Measurements from ENCODE around the gene DICER1.
"Not testable (repeated sequence)": the region's sequence is repeated elsewhere in the genome, so short reads cannot be mapped to it uniquely, and the experiment has no call there.

The DICER1 gene

DNA sequence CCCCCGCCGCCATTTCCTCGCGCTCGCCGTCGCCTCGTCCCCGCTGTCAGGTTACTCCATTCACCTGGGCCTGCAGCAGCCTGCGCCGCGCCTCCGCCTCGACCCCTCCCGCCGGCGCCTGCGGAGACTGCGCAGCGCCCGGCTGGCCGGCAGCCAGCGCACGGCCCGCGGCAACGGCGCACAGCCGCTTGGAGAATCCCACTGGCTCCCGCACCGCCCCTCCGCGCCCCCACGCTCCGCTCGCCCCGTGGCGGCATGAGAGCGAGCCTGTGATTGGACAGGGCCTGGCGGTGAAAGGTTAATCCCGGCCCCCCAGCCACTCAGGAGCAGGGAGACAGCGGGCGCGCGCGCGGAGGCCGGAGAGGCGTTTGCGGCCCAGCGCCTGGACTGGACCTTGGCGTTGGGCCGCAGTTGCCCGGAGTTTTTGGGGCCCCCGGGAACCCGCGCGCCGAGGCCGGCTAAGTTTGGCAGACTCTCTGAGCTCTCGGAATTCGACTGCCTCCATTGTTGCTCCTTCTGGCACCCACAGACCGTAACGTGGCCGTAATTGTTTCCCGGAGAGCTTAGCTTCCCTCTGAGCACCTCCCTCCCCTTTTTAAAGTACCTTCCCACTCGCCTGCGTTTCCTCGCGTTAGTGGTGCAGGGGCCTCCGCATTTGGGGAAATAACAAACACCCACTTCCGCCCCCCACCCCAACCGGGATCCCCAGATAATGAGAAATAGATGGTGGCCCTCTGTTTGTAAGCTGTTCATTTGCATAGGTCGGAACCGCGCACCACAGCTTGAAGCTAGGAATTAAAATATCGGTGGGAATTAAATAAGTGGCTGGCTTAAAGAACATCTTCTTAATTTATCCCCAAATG, at the start of gene DICER1:
Gene DICER1, minus strand, starts transcription at position 203 of the 863 bp plus-strand sequence. CDS start 24,071 bp downstream, outside the sequence.
- Histone ChIP-seq H3K4me1 (ENCODE audit: low read length) (no peaks in the 10 kb centered on the region; the same call in 1 of the 2 replicates), H3K4me2 (ENCODE audit: low read depth, low read length) (peak within 1 kb of the TSS; percentile 88), H3K9me3 (replicated peaks; ENCODE audit: insufficient read depth, low read length) (no peaks in the 10 kb centered on the region), H3K9ac (ENCODE audit: low read length) (peak within 1 kb of the TSS; percentile 86), H4K20me1 (ENCODE audit: insufficient read depth, low read length) (no peaks in the 10 kb centered on the region), H3K27me3 (replicated peaks; ENCODE audit: insufficient read depth, low read length) (no peaks in the 10 kb centered on the region), H3K27ac (ENCODE audit: low read length) (peak within 1 kb of the TSS; percentile 65; the same call in 1 of the 2 replicates), H3K36me3 (replicated peaks; ENCODE audit: insufficient read depth, low read length) (no peaks in the 10 kb centered on the region), H3F3A (ENCODE audit: insufficient read depth, low read length) (no peaks in the 10 kb centered on the region), H3K9me2 (replicated peaks; ENCODE audit: insufficient read depth, low read length) (no peaks in the 10 kb centered on the region), H2AFZ (ENCODE audit: low read length) (peak within 1 kb of the TSS; percentile 83), H3K79me2 (ENCODE audit: low read length) (peaks cover 42% of the 10 kb centered on the region), H3K4me3 (ENCODE audit: low read length) (peak within 1 kb of the TSS; percentile 72)
- TF ChIP-seq EZH2phosphoT487 (IDR thresholded peaks at IDR 0.05; ENCODE audit: low read length) (no peak), EZH2 (optimal IDR thresholded peaks at IDR 0.05; ENCODE audit: low read depth, low read length) (no peak)
- TF ChIP-seq, protein P1, sequence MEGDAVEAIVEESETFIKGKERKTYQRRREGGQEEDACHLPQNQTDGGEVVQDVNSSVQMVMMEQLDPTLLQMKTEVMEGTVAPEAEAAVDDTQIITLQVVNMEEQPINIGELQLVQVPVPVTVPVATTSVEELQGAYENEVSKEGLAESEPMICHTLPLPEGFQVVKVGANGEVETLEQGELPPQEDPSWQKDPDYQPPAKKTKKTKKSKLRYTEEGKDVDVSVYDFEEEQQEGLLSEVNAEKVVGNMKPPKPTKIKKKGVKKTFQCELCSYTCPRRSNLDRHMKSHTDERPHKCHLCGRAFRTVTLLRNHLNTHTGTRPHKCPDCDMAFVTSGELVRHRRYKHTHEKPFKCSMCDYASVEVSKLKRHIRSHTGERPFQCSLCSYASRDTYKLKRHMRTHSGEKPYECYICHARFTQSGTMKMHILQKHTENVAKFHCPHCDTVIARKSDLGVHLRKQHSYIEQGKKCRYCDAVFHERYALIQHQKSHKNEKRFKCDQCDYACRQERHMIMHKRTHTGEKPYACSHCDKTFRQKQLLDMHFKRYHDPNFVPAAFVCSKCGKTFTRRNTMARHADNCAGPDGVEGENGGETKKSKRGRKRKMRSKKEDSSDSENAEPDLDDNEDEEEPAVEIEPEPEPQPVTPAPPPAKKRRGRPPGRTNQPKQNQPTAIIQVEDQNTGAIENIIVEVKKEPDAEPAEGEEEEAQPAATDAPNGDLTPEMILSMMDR (IDR thresholded peaks at IDR 0.05; ENCODE audit: low read length) = no peak
- peak; percentile 83 for DNase-seq

GRCh38 chr14:95206534-95206933, 49.2 kb upstream of the DICER1 start:
- Histone ChIP-seq H3K36me3 (replicated peaks; ENCODE audit: insufficient read depth, low read length) (no peaks in the 10 kb centered on the region), H4K20me1 (ENCODE audit: insufficient read depth, low read length) (no peaks in the 10 kb centered on the region), H3K4me1 (ENCODE audit: low read length) (no peaks in the 10 kb centered on the region), H3K4me3 (ENCODE audit: low read length) (no peak overlapping the region), H3K27me3 (replicated peaks; ENCODE audit: insufficient read depth, low read length) (no peaks in the 10 kb centered on the region), H3F3A (ENCODE audit: insufficient read depth, low read length) (no peaks in the 10 kb centered on the region), H3K4me2 (ENCODE audit: low read depth, low read length) (no peak overlapping the region), H3K9ac (ENCODE audit: low read length) (no peak overlapping the region), H3K9me2 (replicated peaks; ENCODE audit: insufficient read depth, low read length) (no peaks in the 10 kb centered on the region), H2AFZ (ENCODE audit: low read length) (no peak overlapping the region), H3K79me2 (ENCODE audit: low read length) (no peaks in the 10 kb centered on the region), H3K27ac (ENCODE audit: low read length) (no peak overlapping the region), H3K9me3 (replicated peaks; ENCODE audit: insufficient read depth, low read length) (no peaks in the 10 kb centered on the region)
- TF ChIP-seq EZH2 (optimal IDR thresholded peaks at IDR 0.05; ENCODE audit: low read depth, low read length) (no peak), EZH2phosphoT487 (IDR thresholded peaks at IDR 0.05; ENCODE audit: low read length) (no peak)
- TF ChIP-seq, protein P1 (IDR thresholded peaks at IDR 0.05; ENCODE audit: low read length) = no peak
- no peak for DNase-seq

DNA sequence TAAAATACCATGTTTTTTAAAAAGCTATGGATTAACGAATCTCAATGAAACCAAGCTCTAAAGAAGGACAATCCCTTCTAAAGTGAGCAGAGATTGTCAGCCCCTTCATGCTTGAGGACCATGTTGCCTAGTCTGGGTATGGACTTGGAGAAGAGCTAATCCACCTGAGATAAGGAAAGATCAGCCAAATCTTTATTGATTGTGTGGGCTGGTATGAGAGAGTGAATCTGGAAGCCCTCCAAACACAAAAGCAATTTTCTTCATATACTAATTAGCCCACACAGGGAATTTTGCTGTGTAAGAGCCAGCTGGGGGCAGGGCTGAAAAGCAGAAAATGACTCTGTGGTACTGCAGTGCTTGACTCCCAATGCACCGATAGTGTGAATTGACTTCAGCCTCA, 47.4 kb upstream of the DICER1 start:
- no peaks in the 10 kb centered on the region for H4K20me1 ChIP-seq (ENCODE audit: insufficient read depth, low read length)
- no peaks in the 10 kb centered on the region for H3F3A ChIP-seq (ENCODE audit: insufficient read depth, low read length)
- no peak overlapping the region for H3K9ac ChIP-seq (ENCODE audit: low read length)
- no peaks in the 10 kb centered on the region for H3K27me3 ChIP-seq (replicated peaks; ENCODE audit: insufficient read depth, low read length)
- no peak for DNase-seq
- no peaks in the 10 kb centered on the region for H3K9me2 ChIP-seq (replicated peaks; ENCODE audit: insufficient read depth, low read length)
- no peak overlapping the region for H3K27ac ChIP-seq (ENCODE audit: low read length)
- H3K9me3 ChIP-seq (replicated peaks; ENCODE audit: insufficient read depth, low read length) = no peaks in the 10 kb centered on the region
- H3K4me2 ChIP-seq (ENCODE audit: low read depth, low read length) = no peak overlapping the region
- H3K79me2 ChIP-seq (ENCODE audit: low read length) = no peaks in the 10 kb centered on the region
- H3K4me1 ChIP-seq (ENCODE audit: low read length) = no peaks in the 10 kb centered on the region
- H3K4me3 ChIP-seq (ENCODE audit: low read length) = no peak overlapping the region
- no peak overlapping the region for H2AFZ ChIP-seq (ENCODE audit: low read length)
- no peaks in the 10 kb centered on the region for H3K36me3 ChIP-seq (replicated peaks; ENCODE audit: insufficient read depth, low read length)
- TF ChIP-seq, protein P1 (IDR thresholded peaks at IDR 0.05; ENCODE audit: low read length) = no peak
- TF ChIP-seq EZH2phosphoT487 (IDR thresholded peaks at IDR 0.05; ENCODE audit: low read length) (no peak), EZH2 (optimal IDR thresholded peaks at IDR 0.05; ENCODE audit: low read depth, low read length) (no peak)

- not testable (repeated sequence) for H3K27me3 ChIP-seq (replicated peaks; ENCODE audit: insufficient read depth, low read length); H3K9me2 ChIP-seq (replicated peaks; ENCODE audit: insufficient read depth, low read length); H4K20me1 ChIP-seq (ENCODE audit: insufficient read depth, low read length); H3K36me3 ChIP-seq (replicated peaks; ENCODE audit: insufficient read depth, low read length); H3K79me2 ChIP-seq (ENCODE audit: low read length); H3K4me1 ChIP-seq (ENCODE audit: low read length); H3K4me2 ChIP-seq (ENCODE audit: low read depth, low read length); H2AFZ ChIP-seq (ENCODE audit: low read length); H3F3A ChIP-seq (ENCODE audit: insufficient read depth, low read length); H3K4me3 ChIP-seq (ENCODE audit: low read length); DNase-seq; H3K9ac ChIP-seq (ENCODE audit: low read length); H3K9me3 ChIP-seq (replicated peaks; ENCODE audit: insufficient read depth, low read length); H3K27ac ChIP-seq (ENCODE audit: low read length)
These were observed 44.4 kb upstream of the DICER1 start for GRCh38 chr14:95201745-95202144.

All from MM.1S (cell line).